Fibroblast of the aortic adventitia (primary cell): Measurements from ENCODE around the gene HHAT. TPM values are rescaled to one million over a fixed set of nuclear protein-coding genes. Genes with fewer than 3 reads are reported as not detected.

Source experiments
- DNase-seq: peaks from one replicate; pipeline ENCODE4 v3.0.0-alpha.2; 2010; ENCODE audit warnings: low read depth
- H3K4me3 ChIP-seq: 2 replicates; pipeline ENCODE4 v1.5.1; 2011; ENCODE audit warnings: low read depth, mild to moderate bottlenecking, control low read depth, low read length, moderate library complexity
- total RNA-seq: library from RNA; depleted of rRNA; stranded (reverse); fragments of >200 nt; gene quantifications from 2 replicates; pipeline ENCODE4 v1.2.3, GENCODE V29; 2012; ENCODE audit warnings: low replicate concordance
- TF ChIP-seq, protein P1 (sequence below): IDR thresholded peaks from 2 replicates; pipeline ENCODE4 v1.5.1; 2011; ENCODE audit warnings: mild to moderate bottlenecking, low read length, control low read depth, inconsistent platforms; ENCODE audit not compliant: insufficient read depth

HHAT gene
- total RNA-seq, 1 donor: 8.5 TPM

- TF ChIP-seq, protein P1, sequence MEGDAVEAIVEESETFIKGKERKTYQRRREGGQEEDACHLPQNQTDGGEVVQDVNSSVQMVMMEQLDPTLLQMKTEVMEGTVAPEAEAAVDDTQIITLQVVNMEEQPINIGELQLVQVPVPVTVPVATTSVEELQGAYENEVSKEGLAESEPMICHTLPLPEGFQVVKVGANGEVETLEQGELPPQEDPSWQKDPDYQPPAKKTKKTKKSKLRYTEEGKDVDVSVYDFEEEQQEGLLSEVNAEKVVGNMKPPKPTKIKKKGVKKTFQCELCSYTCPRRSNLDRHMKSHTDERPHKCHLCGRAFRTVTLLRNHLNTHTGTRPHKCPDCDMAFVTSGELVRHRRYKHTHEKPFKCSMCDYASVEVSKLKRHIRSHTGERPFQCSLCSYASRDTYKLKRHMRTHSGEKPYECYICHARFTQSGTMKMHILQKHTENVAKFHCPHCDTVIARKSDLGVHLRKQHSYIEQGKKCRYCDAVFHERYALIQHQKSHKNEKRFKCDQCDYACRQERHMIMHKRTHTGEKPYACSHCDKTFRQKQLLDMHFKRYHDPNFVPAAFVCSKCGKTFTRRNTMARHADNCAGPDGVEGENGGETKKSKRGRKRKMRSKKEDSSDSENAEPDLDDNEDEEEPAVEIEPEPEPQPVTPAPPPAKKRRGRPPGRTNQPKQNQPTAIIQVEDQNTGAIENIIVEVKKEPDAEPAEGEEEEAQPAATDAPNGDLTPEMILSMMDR: no peak
- H3K4me3 ChIP-seq: no peak overlapping the region
- DNase-seq: no peak
These were observed 289.7 kb downstream of the HHAT start for GRCh38 chr1:210618369-210618768.

DNA sequence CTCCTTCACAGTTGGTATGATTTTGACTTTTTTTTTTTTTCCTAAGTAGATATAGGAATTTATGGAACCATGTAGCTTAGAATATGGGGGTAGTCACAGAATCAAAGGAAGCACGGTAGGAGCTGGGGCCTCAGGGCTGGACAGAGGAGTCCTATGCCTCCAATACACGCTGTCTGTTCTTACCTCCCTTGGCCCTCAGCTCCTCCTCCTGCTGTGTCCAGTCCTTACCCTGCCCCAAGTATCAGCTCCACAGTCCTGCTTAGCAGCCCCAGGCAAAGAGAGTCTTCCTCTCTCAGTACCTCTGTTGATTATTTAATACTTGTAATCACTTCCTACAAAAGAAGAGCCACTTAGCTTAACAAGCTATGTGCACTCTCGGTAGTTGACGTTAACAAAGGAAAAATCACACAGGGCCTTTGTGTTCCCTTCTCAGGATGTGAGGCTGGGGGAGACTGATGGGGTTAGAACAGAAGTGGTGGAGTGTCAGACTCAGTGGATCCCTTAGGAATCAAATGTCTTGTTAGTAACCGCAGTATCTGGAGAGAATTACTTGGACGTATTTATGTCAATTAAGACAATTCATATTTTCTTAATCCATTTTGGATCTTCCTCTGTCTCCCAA lies 292.3 kb downstream of the HHAT start:
- no peak for DNase-seq
- TF ChIP-seq, protein P1: no peak
- no peak overlapping the region for H3K4me3 ChIP-seq

GRCh38 chr1:210621712-210622111 lies 293.0 kb downstream of the HHAT start:
- TF ChIP-seq, protein P1: no peak
- DNase-seq: no peak
- H3K4me3 ChIP-seq: no peak overlapping the region

DNA sequence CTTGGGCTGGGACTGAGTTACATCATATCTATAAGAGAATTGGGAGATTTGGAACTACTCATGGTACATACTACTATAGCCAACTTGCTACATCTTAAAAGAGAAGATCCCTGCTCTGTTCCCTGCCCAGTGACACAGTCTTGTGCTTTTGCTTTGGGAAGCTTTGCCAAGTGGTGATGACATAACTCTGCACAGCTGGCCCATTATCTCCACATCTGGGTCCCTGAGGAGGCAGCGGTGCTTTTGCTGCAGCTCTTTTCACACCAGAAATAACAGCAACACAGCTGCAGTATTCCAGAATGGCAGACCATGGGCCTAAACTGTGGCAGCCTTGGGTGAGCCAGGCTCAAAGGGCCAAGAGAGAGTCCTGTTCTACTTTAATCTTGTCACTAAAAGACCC lies 296.0 kb downstream of the HHAT start:
- no peak for DNase-seq
- no peak overlapping the region for H3K4me3 ChIP-seq
- TF ChIP-seq, protein P1: no peak

DNA sequence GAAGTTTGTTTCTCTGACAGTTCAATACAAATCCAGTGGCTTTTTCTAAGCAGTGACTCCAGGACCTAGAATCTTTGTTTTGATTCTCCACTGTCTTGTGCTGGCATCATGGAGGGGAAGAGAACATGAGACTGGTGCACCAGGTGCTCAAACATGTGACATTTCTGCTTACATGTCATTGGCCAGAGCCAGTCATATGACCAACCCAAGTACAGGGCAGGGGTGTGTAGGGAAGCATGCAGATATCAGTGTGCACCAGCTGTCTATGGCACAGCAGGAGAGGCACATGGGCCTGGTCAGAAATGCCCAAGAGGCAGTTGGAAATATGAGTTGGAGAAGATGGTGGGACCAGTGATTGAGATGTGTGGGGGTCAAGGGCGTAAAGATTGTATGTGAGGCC lies 297.0 kb downstream of the HHAT start:
- TF ChIP-seq, protein P1: no peak
- no peak for DNase-seq
- H3K4me3 ChIP-seq: no peak overlapping the region

- DNase-seq: no peak
- TF ChIP-seq, protein P1: no peak
- no peak overlapping the region for H3K4me3 ChIP-seq
These were observed 297.6 kb downstream of the HHAT start for GRCh38 chr1:210626341-210626740.

DNA sequence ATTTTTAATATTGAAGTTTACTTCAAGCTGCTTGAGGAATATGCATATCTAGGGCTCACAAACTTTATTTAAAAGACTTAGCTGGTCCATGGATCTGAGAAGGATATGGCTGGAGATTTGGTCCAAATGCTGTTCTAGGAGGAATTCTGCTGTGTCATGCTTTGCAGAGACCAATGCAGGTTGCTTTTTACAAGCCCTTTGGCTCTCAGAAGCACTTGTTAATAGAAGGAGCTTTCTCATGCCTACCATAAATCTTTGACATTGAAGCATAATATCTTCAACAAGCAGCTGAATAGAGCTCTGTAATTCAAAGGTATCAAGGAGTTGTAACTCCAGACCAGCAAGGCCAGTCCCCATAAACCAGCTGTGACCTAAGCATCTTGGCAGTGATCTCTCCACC lies 299.1 kb downstream of the HHAT start:
- no peak overlapping the region for H3K4me3 ChIP-seq
- no peak for DNase-seq
- TF ChIP-seq, protein P1: no peak
